ENCODE results near the gene MYBPH.

The MYBPH gene

DNA sequence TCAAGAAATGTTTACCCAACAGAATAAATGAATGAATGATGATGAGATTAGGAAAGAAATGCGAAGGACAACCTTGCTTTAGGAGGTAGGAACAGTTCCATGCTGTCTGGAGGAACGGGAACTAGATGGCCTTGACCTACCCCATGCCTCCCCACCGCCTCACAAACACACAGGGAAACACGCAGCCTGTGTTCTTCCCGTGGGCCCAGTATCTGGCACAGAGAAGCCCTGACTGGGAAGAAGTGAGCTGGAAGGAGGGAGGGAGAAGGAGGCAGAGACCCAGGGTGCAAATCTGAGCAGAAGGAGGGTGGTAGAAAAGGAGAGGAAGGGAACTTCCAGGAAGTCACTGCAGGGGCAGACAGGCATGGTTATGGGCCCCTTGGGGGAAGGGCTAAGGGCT lies 51.6 kb downstream of the MYBPH start:
- Histone ChIP-seq H4K20me1 (ENCODE audit: insufficient read depth, low read length) (peaks cover 6% of the 10 kb centered on the region; the same call in 1 of the 2 replicates), H3K4me2 (ENCODE audit: insufficient read depth, low read length) (no peak overlapping the region), H3K4me3 (ENCODE audit: low read depth in 1 of 2, low read length in 2 of 2) (no peak overlapping the region), H3K4me1 (ENCODE audit: insufficient read depth, low read length) (no peaks in the 10 kb centered on the region), H3K36me3 (ENCODE audit: insufficient read depth, low read length) (no peaks in the 10 kb centered on the region), H3K27me3 (ENCODE audit: insufficient read depth, low read length, poor library complexity) (peaks cover 33% of the 10 kb centered on the region), H3K27ac (ENCODE audit: low read length) (no peak overlapping the region), H3K9ac (ENCODE audit: low read depth, low read length) (no peak overlapping the region), H3K79me2 (ENCODE audit: insufficient read depth, low read length) (no peaks in the 10 kb centered on the region), H3K9me3 (ENCODE audit: insufficient read depth, low read length, severe bottlenecking) (no peaks in the 10 kb centered on the region), H2AFZ (ENCODE audit: low read depth, low read length) (no peak overlapping the region)
- ATAC-seq (ENCODE audit: insufficient read depth, low read depth) (no peak), DNase-seq (no peak)
- TF ChIP-seq CTCF (IDR thresholded peaks at IDR 0.05; ENCODE audit: borderline replicate concordance, extremely low read depth, low read length, poor library complexity, severe bottlenecking) (no peak), EZH2 (IDR thresholded peaks at IDR 0.05; ENCODE audit: borderline replicate concordance, low read depth, low read length, severe bottlenecking) (no peak)

DNA sequence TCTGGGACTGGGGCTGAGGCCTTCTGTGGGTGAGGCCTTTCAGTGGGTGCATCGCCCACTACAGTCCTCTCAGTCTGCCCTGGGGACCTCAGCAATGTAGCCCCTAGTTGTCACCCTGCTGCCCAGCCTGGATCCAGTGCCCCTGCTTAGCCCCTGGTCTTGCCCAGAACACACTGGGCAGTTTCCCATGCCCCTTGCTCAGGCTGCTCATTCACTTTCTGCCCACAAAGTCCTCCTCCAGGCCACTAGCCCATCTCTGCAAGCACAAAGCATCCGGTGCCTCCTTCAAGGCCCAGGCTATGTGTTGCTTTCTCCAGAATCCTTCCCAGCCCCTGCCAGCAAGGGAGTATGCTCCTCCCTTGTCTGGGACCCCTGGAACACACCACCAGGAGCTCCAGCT lies 53.5 kb downstream of the MYBPH start:
- ATAC-seq (ENCODE audit: insufficient read depth, low read depth) (no peak), DNase-seq (no peak)
- Histone ChIP-seq H4K20me1 (ENCODE audit: insufficient read depth, low read length) (peaks cover 4% of the 10 kb centered on the region; the same call in 1 of the 2 replicates), H3K4me1 (ENCODE audit: insufficient read depth, low read length) (no peaks in the 10 kb centered on the region), H3K4me2 (ENCODE audit: insufficient read depth, low read length) (no peak overlapping the region), H3K4me3 (ENCODE audit: low read depth in 1 of 2, low read length in 2 of 2) (no peak overlapping the region), H3K27me3 (ENCODE audit: insufficient read depth, low read length, poor library complexity) (peaks cover 36% of the 10 kb centered on the region), H3K27ac (ENCODE audit: low read length) (no peak overlapping the region), H3K79me2 (ENCODE audit: insufficient read depth, low read length) (no peaks in the 10 kb centered on the region), H3K9ac (ENCODE audit: low read depth, low read length) (no peak overlapping the region), H3K9me3 (ENCODE audit: insufficient read depth, low read length, severe bottlenecking) (no peaks in the 10 kb centered on the region), H3K36me3 (ENCODE audit: insufficient read depth, low read length) (no peaks in the 10 kb centered on the region), H2AFZ (ENCODE audit: low read depth, low read length) (no peak overlapping the region)
- TF ChIP-seq EZH2 (IDR thresholded peaks at IDR 0.05; ENCODE audit: borderline replicate concordance, low read depth, low read length, severe bottlenecking): no peak
- TF ChIP-seq CTCF (IDR thresholded peaks at IDR 0.05; ENCODE audit: borderline replicate concordance, extremely low read depth, low read length, poor library complexity, severe bottlenecking): no peak

GRCh38 chr1:203121186-203122015 lies 54.2 kb downstream of the MYBPH start:
- Histone ChIP-seq H2AFZ (ENCODE audit: low read depth, low read length) (no peak overlapping the region), H3K4me3 (ENCODE audit: low read depth in 1 of 2, low read length in 2 of 2) (no peak overlapping the region), H3K27ac (ENCODE audit: low read length) (no peak overlapping the region), H3K4me2 (ENCODE audit: insufficient read depth, low read length) (no peak overlapping the region), H3K79me2 (ENCODE audit: insufficient read depth, low read length) (no peaks in the 10 kb centered on the region), H3K9ac (ENCODE audit: low read depth, low read length) (no peak overlapping the region), H3K4me1 (ENCODE audit: insufficient read depth, low read length) (no peaks in the 10 kb centered on the region), H4K20me1 (ENCODE audit: insufficient read depth, low read length) (peaks cover 4% of the 10 kb centered on the region; the same call in 1 of the 2 replicates), H3K36me3 (ENCODE audit: insufficient read depth, low read length) (no peaks in the 10 kb centered on the region), H3K27me3 (ENCODE audit: insufficient read depth, low read length, poor library complexity) (peaks cover 39% of the 10 kb centered on the region), H3K9me3 (ENCODE audit: insufficient read depth, low read length, severe bottlenecking) (no peaks in the 10 kb centered on the region)
- TF ChIP-seq EZH2 (IDR thresholded peaks at IDR 0.05; ENCODE audit: borderline replicate concordance, low read depth, low read length, severe bottlenecking): no peak
- no peak for TF ChIP-seq CTCF (IDR thresholded peaks at IDR 0.05; ENCODE audit: borderline replicate concordance, extremely low read depth, low read length, poor library complexity, severe bottlenecking)
- ATAC-seq (ENCODE audit: insufficient read depth, low read depth): no peak
- DNase-seq: no peak

All from DND-41 (cell line).